Gastroesophageal sphincter (tissue), 3 donors: ENCODE results near the gene VAV2.

Experiments used
- EP300 ChIP-seq: sonication (generic); formaldehyde crosslinking; IDR thresholded peaks from one replicate; pipeline ENCODE4 v1.6.1; 2017; ENCODE audit warnings: antibody characterized with exemption, mild to moderate bottlenecking
- POLR2A ChIP-seq, 2 donors: fragments of 450-650 bp; IDR thresholded peaks; one replicate each; pipeline ENCODE4 v1.6.1; 2017; ENCODE audit warnings: antibody characterized with exemption in 2 of 2, mild to moderate bottlenecking in 2 of 2, moderate library complexity in 1 of 2
- TF ChIP-seq, protein P1 (sequence below), 4 experiments: fragments of 200-600 bp in 2 of 4; fragments of 450-650 bp in 2 of 4; sonication (generic) in 1 of 4; IDR thresholded peaks; one replicate each; pipeline ENCODE4 v1.5.1; 2017 to 2019; ENCODE audit warnings: antibody characterized with exemption in 4 of 4, mild to moderate bottlenecking in 2 of 4, moderate library complexity in 2 of 4

DNA sequence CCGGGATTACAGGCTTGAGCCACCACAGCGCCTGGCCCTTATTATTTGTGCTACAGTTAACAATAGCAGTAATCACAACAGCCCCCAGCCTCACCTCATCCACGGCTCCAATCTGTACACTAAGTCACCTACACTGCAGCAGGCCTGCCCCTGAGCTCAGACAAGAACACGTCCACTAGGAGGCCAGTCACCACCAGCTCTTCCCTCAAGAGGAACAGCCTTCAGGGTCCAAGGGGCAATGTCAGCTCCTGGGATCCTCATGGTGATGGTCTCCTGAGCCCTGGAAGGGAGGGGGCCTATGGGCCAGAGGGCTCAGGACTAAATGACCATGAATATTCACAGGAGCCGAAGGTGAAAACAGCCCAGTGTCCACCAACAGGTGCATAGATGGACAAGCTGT, 67.7 kb downstream of the VAV2 start:
- TF ChIP-seq, protein P1, sequence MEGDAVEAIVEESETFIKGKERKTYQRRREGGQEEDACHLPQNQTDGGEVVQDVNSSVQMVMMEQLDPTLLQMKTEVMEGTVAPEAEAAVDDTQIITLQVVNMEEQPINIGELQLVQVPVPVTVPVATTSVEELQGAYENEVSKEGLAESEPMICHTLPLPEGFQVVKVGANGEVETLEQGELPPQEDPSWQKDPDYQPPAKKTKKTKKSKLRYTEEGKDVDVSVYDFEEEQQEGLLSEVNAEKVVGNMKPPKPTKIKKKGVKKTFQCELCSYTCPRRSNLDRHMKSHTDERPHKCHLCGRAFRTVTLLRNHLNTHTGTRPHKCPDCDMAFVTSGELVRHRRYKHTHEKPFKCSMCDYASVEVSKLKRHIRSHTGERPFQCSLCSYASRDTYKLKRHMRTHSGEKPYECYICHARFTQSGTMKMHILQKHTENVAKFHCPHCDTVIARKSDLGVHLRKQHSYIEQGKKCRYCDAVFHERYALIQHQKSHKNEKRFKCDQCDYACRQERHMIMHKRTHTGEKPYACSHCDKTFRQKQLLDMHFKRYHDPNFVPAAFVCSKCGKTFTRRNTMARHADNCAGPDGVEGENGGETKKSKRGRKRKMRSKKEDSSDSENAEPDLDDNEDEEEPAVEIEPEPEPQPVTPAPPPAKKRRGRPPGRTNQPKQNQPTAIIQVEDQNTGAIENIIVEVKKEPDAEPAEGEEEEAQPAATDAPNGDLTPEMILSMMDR (IDR thresholded peaks at IDR 0.05): no peak
- TF ChIP-seq POLR2A (IDR thresholded peaks at IDR 0.05) (no peak), EP300 (no peak)
